ENCODE measurements around the gene C7orf33.
"Not testable (repeated sequence)": the region's sequence is repeated elsewhere in the genome, so short reads cannot be mapped to it uniquely, and the experiment has no call there.

Gene C7orf33

GRCh38 chr7:148579366-148579765 is 11.2 kb upstream of the C7orf33 start:
- no peak for DNase-seq (ENCODE audit: extremely low read depth in 1 of 2, low read depth in 1 of 2)

GRCh38 chr7:148580446-148580845 is 10.1 kb upstream of the C7orf33 start:
- DNase-seq (ENCODE audit: extremely low read depth in 1 of 2, low read depth in 1 of 2): no peak

- DNase-seq (ENCODE audit: extremely low read depth in 1 of 2, low read depth in 1 of 2): no peak
Measured at GRCh38 chr7:148581624-148582023, 8.9 kb upstream of the C7orf33 start.

GRCh38 chr7:148584154-148584827 is 6.3 kb upstream of the C7orf33 start:
- DNase-seq (ENCODE audit: extremely low read depth in 1 of 2, low read depth in 1 of 2): peak in 1 of 2 donors; percentile 15

GRCh38 chr7:148585399-148585798 is 5.2 kb upstream of the C7orf33 start:
- no peak for DNase-seq (ENCODE audit: extremely low read depth in 1 of 2, low read depth in 1 of 2)

- no peak for DNase-seq (ENCODE audit: extremely low read depth in 1 of 2, low read depth in 1 of 2)
Measured at GRCh38 chr7:148587076-148587475, 3.5 kb upstream of the C7orf33 start.

- no peak for DNase-seq (ENCODE audit: extremely low read depth in 1 of 2, low read depth in 1 of 2)
Measured at GRCh38 chr7:148588168-148588567, 2.4 kb upstream of the C7orf33 start.

- DNase-seq (ENCODE audit: extremely low read depth in 1 of 2, low read depth in 1 of 2): no peak
Measured at GRCh38 chr7:148588670-148589131, 1.9 kb upstream of the C7orf33 start.

GRCh38 chr7:148589640-148590039 is 926 bp upstream of the C7orf33 start:
- DNase-seq (ENCODE audit: extremely low read depth in 1 of 2, low read depth in 1 of 2): no peak

- DNase-seq (ENCODE audit: extremely low read depth in 1 of 2, low read depth in 1 of 2): not testable (repeated sequence)
Measured at GRCh38 chr7:148596354-148596753, 5.8 kb downstream of the C7orf33 start.

- no peak for DNase-seq (ENCODE audit: extremely low read depth in 1 of 2, low read depth in 1 of 2)
Measured at GRCh38 chr7:148598351-148598750, 7.8 kb downstream of the C7orf33 start.

GRCh38 chr7:148605350-148605749 is 14.8 kb downstream of the C7orf33 start:
- no peak for DNase-seq (ENCODE audit: extremely low read depth in 1 of 2, low read depth in 1 of 2)

- DNase-seq (ENCODE audit: extremely low read depth in 1 of 2, low read depth in 1 of 2): no peak
Measured at GRCh38 chr7:148607151-148607661, 16.6 kb downstream of the C7orf33 start.

- no peak for DNase-seq (ENCODE audit: extremely low read depth in 1 of 2, low read depth in 1 of 2)
Measured at GRCh38 chr7:148609045-148609725, 18.6 kb downstream of the C7orf33 start.

- DNase-seq (ENCODE audit: extremely low read depth in 1 of 2, low read depth in 1 of 2): no peak
Measured at GRCh38 chr7:148611692-148612091, 21.1 kb downstream of the C7orf33 start.

- no peak for DNase-seq (ENCODE audit: extremely low read depth in 1 of 2, low read depth in 1 of 2)
Measured at GRCh38 chr7:148615085-148615730, 24.6 kb downstream of the C7orf33 start.

GRCh38 chr7:148620749-148621359 is 30.3 kb downstream of the C7orf33 start:
- DNase-seq (ENCODE audit: extremely low read depth in 1 of 2, low read depth in 1 of 2): no peak

GRCh38 chr7:148621563-148621962 is 31.0 kb downstream of the C7orf33 start:
- no peak for DNase-seq (ENCODE audit: extremely low read depth in 1 of 2, low read depth in 1 of 2)

- DNase-seq (ENCODE audit: extremely low read depth in 1 of 2, low read depth in 1 of 2): no peak
Measured at GRCh38 chr7:148622887-148623585, 32.5 kb downstream of the C7orf33 start.

- no peak for DNase-seq (ENCODE audit: extremely low read depth in 1 of 2, low read depth in 1 of 2)
Measured at GRCh38 chr7:148623586-148624282, 33.2 kb downstream of the C7orf33 start.

Data from stimulated activated CD8-positive, alpha-beta memory T cell treated with anti-CD3 and anti-CD28 coated beads, Interleukin-7, amount 100 ng/mL, for 48 hours (primary cell).